Right lobe of liver (tissue), 6 donors: ENCODE results near the gene PUM2. TPM values are rescaled to one million over a fixed set of nuclear protein-coding genes. Genes with fewer than 3 reads are reported as not detected.

Experiments
- ATAC-seq, 4 donors: fragments of 200-7000 bp; cut with Tn5 transposase; one replicate each; pipeline ENCODE4 v1.9.1; 2020; ENCODE audit warnings: mild to moderate bottlenecking in 4 of 4, moderate library complexity in 4 of 4
- DNase-seq, 3 donors: peaks; one replicate each; pipeline ENCODE4 v3.0.0-alpha.2; 2020
- H3K27ac ChIP-seq, 3 donors: fragments of 200-600 bp; one replicate each; pipeline ENCODE4 v1.8.0; 2022
- H3K27me3 ChIP-seq, 2 donors: fragments of 200-600 bp; one replicate each; pipeline ENCODE4 v1.8.0; 2022
- H3K36me3 ChIP-seq, 4 donors: fragments of 200-600 bp; sonication (generic) in 1 of 4; one replicate each; pipeline versions ENCODE4 v1.5.1 to v1.8.0; 2017 to 2022; ENCODE audit warnings: control low read depth in 1 of 4
- H3K4me1 ChIP-seq, 4 donors: fragments of 200-600 bp; sonication (generic) in 1 of 4; one replicate each; pipeline versions ENCODE4 v1.5.1 to v1.8.0; 2017 to 2022; ENCODE audit warnings: control low read depth in 1 of 4
- H3K4me3 ChIP-seq, 3 donors: fragments of 200-600 bp; one replicate each; pipeline ENCODE4 v1.8.0; 2022
- H3K9me3 ChIP-seq, 4 donors: fragments of 200-600 bp; sonication (generic) in 1 of 4; one replicate each; pipeline versions ENCODE4 v1.5.1 to v1.8.0; 2017 to 2022; ENCODE audit warnings: control low read depth in 1 of 4
- CTCF ChIP-seq, 4 donors: fragments of 200-600 bp in 3 of 4; fragments of 450-650 bp in 1 of 4; IDR thresholded peaks; one replicate each; pipeline versions ENCODE4 v1.5.1 to v1.8.0; 2016 to 2022; ENCODE audit warnings: antibody characterized with exemption in 4 of 4, mild to moderate bottlenecking in 2 of 4
- POLR2A ChIP-seq: fragments of 450-650 bp; IDR thresholded peaks from one replicate; pipeline ENCODE4 v1.6.1; 2017; ENCODE audit warnings: antibody characterized with exemption, mild to moderate bottlenecking
- WGBS: methylation state at CpG from one replicate; pipeline ENCODE4 v1.1.6; 2018; ENCODE audit warnings: low coverage, low lambda C conversion rate; ENCODE audit not compliant: insufficient coverage; ENCODE audit errors: missing lambda C conversion rate; 5-methylcytosine and 5-hydroxymethylcytosine counted together
- intact Hi-C, 2 donors: fragments of 100-400 bp; cut with DNase I; formaldehyde crosslinking; loops; one replicate each; pipeline versions ENCODE4 v1.11.2 to v1.14.1; 2022
- total RNA-seq, 6 experiments: library from RNA; depleted of rRNA in 2 of 6; stranded (reverse); fragments of >200 nt in 2 of 6; fragmentation: NEBNext Ultra II Directional in 3 of 6; extraction: Animal tissue kit (Norgen Biotek cat#: 25700) in 3 of 6; gene quantifications; one replicate each; pipeline versions ENCODE4 v1.1.0 to v1.2.4, GENCODE V29; 2016 to 2023
- donor health status: DM: no; HTN: yes; CAD: no.
- donor health status: DM: no; HTN: no; CAD: no.
- donor health status: DM: no; HTN: no; CAD: no.
- donor health status: DM: no; HTN: yes; CAD: no.
- donor health status: DM: no; HTN: yes; CAD: no.

The PUM2 gene
- total RNA-seq, 6 experiments from 2014 or later, result 31.3 to 62.2 (median 51.5) TPM

GRCh38 chr2:20203521-20204225, 147.0 kb downstream of the PUM2 start:
- peak overlapping the region; percentile 10 to 99 (median 88) for H3K27ac ChIP-seq
- H3K36me3 ChIP-seq, result peaks cover 0 to 35% (median 7%) of the 10 kb centered on the region in 4 donors
- no peaks in the 10 kb centered on the region for H3K27me3 ChIP-seq
- ATAC-seq (peak in 1 of 4 donors; percentile 1), DNase-seq (no peak)
- TF ChIP-seq POLR2A (no peak), CTCF (IDR thresholded peaks at IDR 0.05) (no peak)
- H3K9me3 ChIP-seq, result no peaks in the 10 kb centered on the region
- H3K4me3 ChIP-seq, result peak overlapping the region in 2 of 3 donors; percentile 34 to 44
- intact Hi-C loops, result no loop called here
- H3K4me1 ChIP-seq, result peaks cover 0 to 91% (median 36%) of the 10 kb centered on the region in 4 donors
- WGBS, result 46% methylated on average over 4 of the region's 17 CpGs

GRCh38 chr2:20203072-20203471, 147.6 kb downstream of the PUM2 start:
- H3K36me3 ChIP-seq, result peaks cover 0 to 35% (median 7%) of the 10 kb centered on the region in 4 donors
- peak in 2 of 3 donors; percentile 82 to 83 for DNase-seq
- H3K27ac ChIP-seq, result peak overlapping the region; percentile 57 to 99 (median 88)
- ATAC-seq, result peak; percentile 5 to 29 (median 18)
- no peaks in the 10 kb centered on the region for H3K27me3 ChIP-seq
- TF ChIP-seq POLR2A, result peak; percentile 61
- TF ChIP-seq CTCF (IDR thresholded peaks at IDR 0.05), result no peak
- peak overlapping the region in 2 of 3 donors; percentile 34 to 44 for H3K4me3 ChIP-seq
- no peaks in the 10 kb centered on the region for H3K9me3 ChIP-seq
- peaks cover 0 to 85% (median 39%) of the 10 kb centered on the region in 4 donors for H3K4me1 ChIP-seq
- WGBS, result 25% methylated on average over 7 of the region's 10 CpGs
- intact Hi-C loops, result no loop called here

GRCh38 chr2:20201671-20202070, 149.0 kb downstream of the PUM2 start:
- no peaks in the 10 kb centered on the region for H3K27me3 ChIP-seq
- DNase-seq (peak in 1 of 3 donors; percentile 72), ATAC-seq (peak; percentile 4 to 17 (median 10))
- intact Hi-C loops, result no loop called here
- H3K36me3 ChIP-seq, result peaks cover 0 to 35% (median 7%) of the 10 kb centered on the region in 4 donors
- H3K4me3 ChIP-seq, result peak overlapping the region in 2 of 3 donors; percentile 19 to 44
- peaks cover 0 to 85% (median 41%) of the 10 kb centered on the region in 4 donors for H3K4me1 ChIP-seq
- 63% methylated on average over 2 of the region's 17 CpGs for WGBS
- H3K27ac ChIP-seq, result peak overlapping the region; percentile 57 to 99 (median 88)
- TF ChIP-seq CTCF (IDR thresholded peaks at IDR 0.05) (no peak), POLR2A (no peak)
- H3K9me3 ChIP-seq, result no peaks in the 10 kb centered on the region

- WGBS, result 41% methylated on average over 12 of the region's 26 CpGs
- TF ChIP-seq CTCF (IDR thresholded peaks at IDR 0.05) (no peak), POLR2A (no peak)
- H3K27ac ChIP-seq, result peak overlapping the region; percentile 57 to 99 (median 88)
- peaks cover 0 to 35% (median 7%) of the 10 kb centered on the region in 4 donors for H3K36me3 ChIP-seq
- H3K4me3 ChIP-seq, result peak overlapping the region in 2 of 3 donors; percentile 19 to 44
- H3K9me3 ChIP-seq, result no peaks in the 10 kb centered on the region
- H3K4me1 ChIP-seq, result peaks cover 0 to 84% (median 40%) of the 10 kb centered on the region in 4 donors
- intact Hi-C loops, result no loop called here
- ATAC-seq, result peak; percentile 18 to 46 (median 36)
- peak in 2 of 3 donors; percentile 57 to 82 for DNase-seq
- H3K27me3 ChIP-seq, result no peaks in the 10 kb centered on the region
Measured at GRCh38 chr2:20200697-20201555, 149.7 kb downstream of the PUM2 start.
